ENCODE results near the gene CSTF2.

CSTF2 gene

GRCh38 chrX:100831219-100831946 lies 11.2 kb downstream of the CSTF2 start:
- in situ Hi-C loops (cut with MboI; ENCODE audit: low sequenced_read_pairs, unreplicated experiment), result no loop called here
- TF ChIP-seq, protein P1, sequence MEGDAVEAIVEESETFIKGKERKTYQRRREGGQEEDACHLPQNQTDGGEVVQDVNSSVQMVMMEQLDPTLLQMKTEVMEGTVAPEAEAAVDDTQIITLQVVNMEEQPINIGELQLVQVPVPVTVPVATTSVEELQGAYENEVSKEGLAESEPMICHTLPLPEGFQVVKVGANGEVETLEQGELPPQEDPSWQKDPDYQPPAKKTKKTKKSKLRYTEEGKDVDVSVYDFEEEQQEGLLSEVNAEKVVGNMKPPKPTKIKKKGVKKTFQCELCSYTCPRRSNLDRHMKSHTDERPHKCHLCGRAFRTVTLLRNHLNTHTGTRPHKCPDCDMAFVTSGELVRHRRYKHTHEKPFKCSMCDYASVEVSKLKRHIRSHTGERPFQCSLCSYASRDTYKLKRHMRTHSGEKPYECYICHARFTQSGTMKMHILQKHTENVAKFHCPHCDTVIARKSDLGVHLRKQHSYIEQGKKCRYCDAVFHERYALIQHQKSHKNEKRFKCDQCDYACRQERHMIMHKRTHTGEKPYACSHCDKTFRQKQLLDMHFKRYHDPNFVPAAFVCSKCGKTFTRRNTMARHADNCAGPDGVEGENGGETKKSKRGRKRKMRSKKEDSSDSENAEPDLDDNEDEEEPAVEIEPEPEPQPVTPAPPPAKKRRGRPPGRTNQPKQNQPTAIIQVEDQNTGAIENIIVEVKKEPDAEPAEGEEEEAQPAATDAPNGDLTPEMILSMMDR (IDR thresholded peaks at IDR 0.05; ENCODE audit: borderline replicate concordance, control extremely low read depth, extremely low read depth, insufficient read depth, missing control alignments), result no peak
- DNase-seq (ENCODE audit: low spot score), result no peak

DNA sequence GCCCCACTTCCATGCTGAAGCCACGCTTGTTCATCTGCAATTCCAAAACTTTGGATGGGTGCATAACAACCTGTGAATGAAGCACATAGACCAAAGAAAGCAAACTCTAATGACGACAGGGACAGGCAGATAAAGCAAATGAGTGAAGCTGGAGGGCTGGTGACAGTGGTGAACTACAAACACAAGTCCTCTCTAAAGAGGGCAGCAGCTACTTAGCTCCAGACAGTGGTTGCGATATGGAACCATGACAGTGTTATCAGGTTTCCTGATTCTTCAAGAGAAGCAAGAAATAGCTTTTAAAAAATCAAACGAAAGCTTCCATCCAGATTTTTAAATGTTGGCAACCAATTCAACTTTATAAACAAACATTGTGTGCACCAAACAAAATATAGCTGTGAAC lies 30.1 kb downstream of the CSTF2 start:
- in situ Hi-C loops (cut with MboI; ENCODE audit: low sequenced_read_pairs, unreplicated experiment), result no loop called here
- no peak for DNase-seq (ENCODE audit: low spot score)
- TF ChIP-seq, protein P1 (IDR thresholded peaks at IDR 0.05; ENCODE audit: borderline replicate concordance, control extremely low read depth, extremely low read depth, insufficient read depth, missing control alignments), result no peak

DNA sequence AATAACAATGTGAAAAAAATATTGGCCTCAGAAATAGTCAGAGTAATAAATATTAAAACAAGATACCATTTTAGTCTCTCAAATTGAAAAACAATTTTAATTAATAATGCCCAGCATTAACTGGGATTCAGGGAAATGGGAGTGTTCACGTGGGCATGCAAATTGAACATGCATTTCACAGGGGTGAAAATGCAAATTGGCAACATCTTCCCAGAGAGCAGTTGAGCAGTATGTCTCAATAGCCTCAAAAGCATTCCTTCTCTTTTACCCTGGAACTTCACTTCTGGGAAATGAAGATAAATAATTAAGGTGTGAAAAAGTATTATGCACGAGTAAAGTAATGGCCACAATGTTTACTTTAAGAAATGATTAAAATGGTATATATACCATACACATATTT lies 32.6 kb downstream of the CSTF2 start:
- TF ChIP-seq, protein P1 (IDR thresholded peaks at IDR 0.05; ENCODE audit: borderline replicate concordance, control extremely low read depth, extremely low read depth, insufficient read depth, missing control alignments), result no peak
- in situ Hi-C loops (cut with MboI; ENCODE audit: low sequenced_read_pairs, unreplicated experiment), result no loop called here
- no peak for DNase-seq (ENCODE audit: low spot score)

DNA sequence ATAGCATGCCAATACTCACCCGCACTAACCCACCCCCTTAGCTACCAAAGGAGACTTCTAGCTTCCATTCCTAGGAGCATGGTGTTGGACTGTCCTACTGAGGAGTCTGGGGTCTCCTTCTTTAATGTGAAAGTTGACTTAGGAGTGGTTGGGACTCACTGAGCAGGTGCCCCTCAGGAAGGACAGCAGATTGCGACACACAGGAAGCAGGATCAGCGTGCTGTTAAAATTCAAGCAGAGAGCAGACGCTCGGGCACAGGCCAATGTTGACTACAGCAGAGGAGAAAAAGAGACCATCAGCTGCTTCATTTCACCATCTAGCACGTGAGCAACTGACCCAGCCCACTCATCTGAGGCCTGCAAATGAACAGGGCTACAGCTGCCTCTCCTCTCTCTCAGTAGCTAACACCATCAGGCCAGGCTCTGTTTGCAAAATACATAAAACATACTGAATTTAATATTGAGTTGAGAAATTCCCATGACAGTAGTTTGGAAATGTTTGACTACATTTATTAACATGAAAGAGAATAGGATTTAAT lies 43.2 kb downstream of the CSTF2 start:
- no peak for DNase-seq (ENCODE audit: low spot score)
- in situ Hi-C loops (cut with MboI; ENCODE audit: low sequenced_read_pairs, unreplicated experiment), result no loop called here
- TF ChIP-seq, protein P1 (IDR thresholded peaks at IDR 0.05; ENCODE audit: borderline replicate concordance, control extremely low read depth, extremely low read depth, insufficient read depth, missing control alignments), result no peak

GRCh38 chrX:100864657-100865391 lies 44.6 kb downstream of the CSTF2 start:
- no peak for DNase-seq (ENCODE audit: low spot score)
- TF ChIP-seq, protein P1 (IDR thresholded peaks at IDR 0.05; ENCODE audit: borderline replicate concordance, control extremely low read depth, extremely low read depth, insufficient read depth, missing control alignments), result no peak
- in situ Hi-C loops (cut with MboI; ENCODE audit: low sequenced_read_pairs, unreplicated experiment), result no loop called here

DNA sequence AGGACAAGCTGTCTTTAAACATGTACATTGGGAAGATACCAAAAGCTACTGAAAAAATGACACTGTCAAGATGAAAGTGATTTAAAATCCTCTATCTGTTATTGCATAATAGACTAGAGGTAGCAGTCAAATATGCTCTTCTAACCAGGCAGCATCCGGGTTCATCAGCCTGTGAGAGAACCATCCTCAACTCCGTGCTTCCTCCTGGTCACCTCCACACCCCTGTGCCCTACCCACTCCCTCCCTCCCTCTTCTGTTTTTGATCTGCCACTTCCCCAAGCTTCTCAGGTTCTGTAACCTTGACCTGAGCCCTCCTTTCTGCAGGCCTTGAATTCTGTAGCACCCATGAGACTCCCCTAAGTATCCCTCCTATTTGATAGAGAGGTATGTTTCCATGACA lies 48.1 kb downstream of the CSTF2 start:
- in situ Hi-C loops (cut with MboI; ENCODE audit: low sequenced_read_pairs, unreplicated experiment), result no loop called here
- no peak for DNase-seq (ENCODE audit: low spot score)
- TF ChIP-seq, protein P1 (IDR thresholded peaks at IDR 0.05; ENCODE audit: borderline replicate concordance, control extremely low read depth, extremely low read depth, insufficient read depth, missing control alignments), result no peak
